NOMO-1 (cell line): Measurements from ENCODE around the gene MRTFA.
"Not testable (repeated sequence)": the region's sequence is repeated elsewhere in the genome, so short reads cannot be mapped to it uniquely, and the experiment has no call there.

ENCODE experiments used
- DNase-seq, 2 experiments: peaks; one replicate each; lab custom pipeline; 2025; ENCODE audit not compliant: unreplicated experiment in 2 of 2; lab: John Stamatoyannopoulos, UW

Gene MRTFA

DNA sequence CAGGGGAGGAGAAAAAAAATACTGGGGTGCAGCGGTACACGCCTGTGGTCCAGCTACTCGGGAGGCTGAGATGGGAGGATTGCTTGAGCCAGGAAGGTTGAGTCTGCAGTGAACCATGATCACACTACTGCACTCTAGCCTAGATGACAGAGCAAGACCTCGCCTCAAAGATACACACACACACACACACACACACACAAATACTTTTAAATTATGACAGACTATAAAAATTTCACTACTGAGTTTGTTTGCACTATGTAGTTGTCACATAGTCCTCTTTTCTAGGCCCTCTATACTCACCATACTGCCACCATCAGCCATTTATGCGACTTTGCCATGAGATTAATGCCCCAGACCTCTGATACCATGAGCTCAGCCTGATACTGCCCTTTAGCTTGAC, 109.6 kb downstream of the MRTFA start:
- no peak for DNase-seq

DNA sequence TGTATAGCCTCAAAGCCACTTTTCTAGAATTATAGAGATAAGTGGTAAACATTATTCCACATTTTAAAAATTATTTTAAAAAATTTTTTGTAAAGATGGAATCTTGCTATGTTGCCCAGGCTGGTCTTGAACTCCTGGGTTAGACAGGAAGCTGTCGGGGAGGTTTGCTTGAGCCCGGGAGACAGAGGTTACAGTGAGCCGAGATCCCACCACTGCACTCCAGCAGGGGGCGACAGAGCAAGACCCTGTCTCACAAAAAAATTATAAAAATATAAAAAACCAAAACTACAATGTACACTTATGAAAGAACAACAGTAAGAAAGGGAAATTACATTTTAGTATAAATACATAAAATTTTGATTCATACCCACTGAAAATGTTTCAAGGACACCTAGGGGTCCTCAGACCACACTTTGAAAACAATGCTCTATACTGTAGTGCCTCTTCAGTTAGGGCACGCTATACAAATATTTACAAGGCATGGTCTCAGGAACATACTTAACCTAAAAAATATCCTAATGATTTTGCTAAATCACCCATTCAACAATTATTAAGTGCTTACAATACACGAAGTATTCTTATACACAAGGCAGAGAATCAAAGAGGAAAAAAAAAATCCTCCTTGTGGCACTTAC, 111.2 kb downstream of the MRTFA start:
- peak; percentile 36 to 48 for DNase-seq

DNA sequence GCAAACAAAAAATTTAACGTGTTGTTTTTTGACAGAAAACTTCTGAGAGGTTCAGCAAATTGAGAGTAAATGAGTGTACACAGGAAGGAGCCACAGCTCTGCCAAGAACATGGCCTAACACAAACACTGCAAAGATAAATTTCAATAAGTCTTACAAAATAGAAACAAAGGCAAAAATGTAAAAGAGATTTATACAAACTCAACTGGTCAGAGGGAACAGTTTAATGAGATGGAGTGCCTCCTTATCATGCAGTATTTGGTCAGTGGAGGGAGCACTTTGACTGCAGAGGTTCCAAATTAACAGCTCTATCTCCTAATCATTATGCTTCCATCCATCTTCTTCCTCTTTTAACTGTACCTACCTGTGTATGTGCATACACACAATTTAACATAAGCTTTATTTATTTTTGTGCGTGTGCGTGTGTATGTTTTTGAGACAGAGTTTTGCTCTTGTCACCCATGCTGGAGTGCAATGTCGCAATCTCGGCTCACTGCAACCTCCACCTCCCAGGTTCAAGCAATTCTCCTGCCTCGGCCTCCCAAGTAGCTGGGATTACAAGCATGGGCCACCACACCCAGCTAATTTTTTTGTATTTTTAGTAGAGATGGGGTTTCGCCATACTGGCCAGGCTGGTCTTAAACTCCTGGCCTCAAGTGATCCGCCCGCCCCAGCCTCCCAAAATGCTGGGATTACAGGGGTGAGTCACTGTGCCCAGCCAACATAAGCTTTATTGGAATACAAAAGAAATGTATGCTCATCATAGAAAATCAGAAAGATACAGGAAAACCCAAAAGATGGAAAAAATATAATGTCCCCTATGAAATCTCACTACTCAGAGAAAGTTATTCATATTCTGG, 111.9 kb downstream of the MRTFA start:
- peak; percentile 6 to 53 for DNase-seq

DNA sequence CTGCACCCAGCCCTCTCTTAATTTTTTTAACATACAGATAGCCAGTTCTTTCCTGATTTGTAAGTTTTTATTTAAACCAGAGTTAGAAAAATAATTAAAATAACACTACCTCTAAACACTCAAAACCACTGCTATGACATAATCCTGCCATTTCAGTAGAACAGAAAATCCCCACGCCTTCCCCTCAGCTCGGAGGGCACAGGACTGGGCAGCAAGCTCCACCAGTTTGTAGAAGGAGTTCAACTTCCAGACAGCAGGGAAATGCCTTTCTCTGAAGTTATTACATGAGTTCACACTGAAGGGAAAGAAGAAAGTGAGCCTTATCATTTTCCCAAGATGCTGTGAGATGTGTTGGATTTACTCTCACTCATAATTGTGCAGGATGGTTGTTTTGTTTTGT, 114.4 kb downstream of the MRTFA start:
- DNase-seq: no peak

DNA sequence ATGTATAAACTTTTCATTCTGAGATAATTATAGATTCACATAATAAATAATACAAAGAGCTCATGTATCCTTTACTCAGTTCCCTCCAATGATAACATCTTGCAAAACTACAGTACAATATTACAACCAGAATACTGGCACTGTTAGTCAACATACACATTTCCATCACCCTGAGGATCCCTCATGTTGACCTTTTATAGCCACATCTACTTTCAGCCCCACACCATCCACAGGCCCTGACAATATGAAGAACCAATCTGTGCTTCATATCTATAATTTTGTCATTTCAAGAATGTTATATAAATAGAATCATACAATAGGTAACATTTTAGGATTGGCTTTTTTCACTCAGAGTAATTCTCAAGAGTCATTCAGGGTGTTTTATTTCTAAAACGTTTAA, 115.5 kb downstream of the MRTFA start:
- no peak for DNase-seq

DNA sequence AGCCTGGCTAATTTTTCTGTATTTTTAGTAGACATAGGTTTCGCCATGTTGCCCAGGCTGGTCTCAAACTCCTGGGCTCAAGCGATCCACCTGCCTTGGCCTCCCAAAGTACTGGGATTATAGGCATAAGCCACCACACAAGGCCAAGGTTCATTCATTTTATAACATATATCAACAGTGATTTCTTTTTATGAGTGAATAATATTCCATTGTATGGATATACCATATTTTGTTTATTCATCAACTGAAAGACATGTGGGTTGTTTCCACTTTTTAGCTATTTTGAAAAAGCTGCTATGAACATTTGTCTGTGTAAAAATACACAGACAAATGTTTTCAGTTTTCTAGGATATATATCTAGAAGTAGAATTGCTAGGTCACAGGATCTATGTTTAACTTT, 116.0 kb downstream of the MRTFA start:
- DNase-seq: no peak

DNA sequence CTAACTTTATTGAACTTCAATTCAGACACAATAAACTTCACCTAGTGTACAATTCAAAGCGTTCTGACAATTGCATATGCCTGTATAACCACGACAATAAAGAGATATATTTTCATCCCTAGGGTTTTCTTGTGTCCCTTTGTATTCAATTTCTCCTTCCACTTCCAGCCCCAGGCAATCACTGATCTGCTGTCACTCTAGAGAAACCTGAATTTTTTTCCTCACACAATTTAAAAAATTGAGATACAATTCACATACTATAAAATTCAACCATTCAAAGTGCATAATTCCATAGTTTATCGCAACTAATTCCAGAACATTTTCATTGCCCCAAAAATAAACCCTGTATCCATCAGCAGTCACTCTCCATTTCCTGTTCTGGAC, 116.6 kb downstream of the MRTFA start:
- DNase-seq: no peak

DNA sequence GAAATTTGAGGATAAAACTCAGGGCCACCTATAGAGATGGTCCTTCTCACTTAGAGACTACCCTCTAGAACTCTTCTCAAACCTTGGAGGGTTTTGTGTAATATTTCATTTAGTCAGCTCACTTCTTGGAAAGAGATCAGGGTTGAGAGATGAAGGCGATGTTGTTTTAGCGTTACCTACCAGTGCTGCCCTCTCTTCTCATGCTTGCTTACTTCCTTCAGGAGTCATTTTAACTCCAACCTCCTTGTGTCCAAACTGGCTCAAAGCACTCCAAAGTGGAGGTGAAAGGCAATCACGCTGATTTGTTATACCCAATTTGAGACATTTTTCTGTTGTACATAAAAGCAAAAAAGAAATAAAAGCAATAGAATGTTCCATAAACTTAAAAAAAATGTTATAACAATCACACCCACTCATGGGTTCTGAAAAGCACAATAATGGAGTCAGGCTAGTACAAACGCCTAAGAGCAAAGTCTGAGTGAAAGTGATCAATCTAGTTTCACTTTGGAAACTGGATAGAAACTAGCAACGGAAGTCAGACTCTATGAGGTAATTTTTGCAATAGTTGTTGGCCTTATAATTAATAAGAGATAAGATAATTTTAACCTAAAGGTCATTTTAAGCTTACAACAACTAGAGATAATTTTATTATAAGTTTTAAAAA, 117.1 kb downstream of the MRTFA start:
- peak in 1 of 2 experiments; percentile 51 for DNase-seq

DNA sequence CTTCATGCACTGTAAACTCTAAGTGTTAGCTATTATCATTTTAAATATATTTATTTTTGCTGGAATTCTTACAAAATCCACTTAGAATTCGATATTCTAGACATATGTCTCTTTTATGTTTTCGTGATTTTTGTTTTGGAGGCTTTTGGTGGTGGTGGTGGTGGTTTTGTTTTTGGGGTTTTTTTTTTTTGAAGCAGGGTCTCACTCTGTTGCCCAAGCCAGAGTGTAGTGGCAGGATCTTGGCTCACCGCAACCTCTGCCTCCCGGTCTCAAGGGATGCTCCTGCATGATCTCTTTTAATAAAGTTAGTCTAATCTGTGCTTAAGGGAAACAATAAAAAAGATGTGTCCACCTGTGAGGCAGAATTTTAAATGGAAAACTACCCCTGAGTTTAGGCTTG, 117.7 kb downstream of the MRTFA start:
- DNase-seq: no peak

DNA sequence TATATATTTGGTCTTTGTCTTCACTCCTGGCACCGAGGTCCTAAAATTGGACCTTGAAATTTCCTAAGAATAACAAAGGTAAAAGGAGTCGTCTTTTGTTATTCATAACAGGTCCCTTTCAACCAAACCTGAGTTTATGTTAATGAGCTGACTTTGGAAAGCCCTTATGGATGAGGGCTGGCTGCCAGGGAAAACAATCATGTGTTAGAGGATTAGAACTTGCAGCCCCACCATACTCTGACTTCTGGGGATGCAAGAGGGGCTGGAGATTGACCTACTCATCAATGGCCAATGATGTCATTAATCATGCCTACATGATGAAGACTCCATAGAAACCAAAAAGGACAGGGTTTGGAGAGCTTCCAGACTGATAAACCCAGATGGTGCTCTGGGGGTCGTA, 118.9 kb downstream of the MRTFA start:
- no peak for DNase-seq

DNA sequence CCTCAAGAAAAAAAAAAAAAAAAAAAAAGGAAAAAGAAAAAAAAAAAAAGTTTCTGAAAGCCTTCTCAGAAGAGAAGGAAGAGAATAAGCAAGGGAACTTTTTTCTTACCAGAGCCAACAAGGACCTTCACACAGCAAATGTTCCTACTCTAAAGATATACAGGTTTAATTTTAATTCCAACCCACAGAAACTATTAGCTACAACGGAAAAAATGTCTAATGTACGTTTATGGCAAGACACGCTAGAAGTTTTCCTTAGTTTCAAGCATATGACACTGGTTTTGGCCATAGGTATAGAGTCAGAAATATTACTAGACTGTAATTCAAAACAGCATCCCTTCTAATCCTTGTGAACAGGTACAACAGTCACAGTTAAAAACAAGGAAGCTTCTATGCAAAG, 120.1 kb downstream of the MRTFA start:
- DNase-seq: no peak

DNA sequence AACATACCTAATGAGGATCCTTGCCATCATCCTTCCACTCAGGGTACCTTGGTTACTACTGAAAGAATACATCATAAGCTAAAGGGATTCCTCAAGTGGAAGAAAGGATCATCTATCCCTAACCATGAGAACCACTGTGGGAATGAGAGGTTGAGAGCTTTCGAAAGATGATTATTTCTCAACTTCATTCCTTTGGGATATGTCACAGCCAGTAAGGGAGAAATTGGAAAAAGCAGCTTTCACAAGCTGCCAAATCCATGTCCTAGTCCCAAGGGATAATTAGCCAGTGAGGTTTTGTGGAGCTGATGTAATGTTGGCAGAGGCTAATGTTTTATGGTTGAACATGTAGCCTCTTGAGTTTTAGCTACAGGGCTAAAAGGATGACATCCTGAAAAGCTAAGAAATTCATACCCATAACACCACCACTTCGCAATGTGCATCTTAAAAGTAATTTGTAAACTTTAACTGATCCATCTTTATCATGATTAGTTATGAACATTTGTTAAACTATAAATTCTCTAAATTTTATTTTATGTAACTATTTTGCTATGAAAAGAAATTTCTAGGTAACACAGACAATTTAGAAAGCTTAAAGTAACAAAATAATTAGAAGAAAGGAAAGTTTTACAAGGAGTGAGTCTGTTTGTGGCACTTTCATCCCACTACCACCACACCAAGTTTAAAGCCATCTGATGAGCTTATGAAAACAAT, 123.9 kb downstream of the MRTFA start:
- DNase-seq: no peak

DNA sequence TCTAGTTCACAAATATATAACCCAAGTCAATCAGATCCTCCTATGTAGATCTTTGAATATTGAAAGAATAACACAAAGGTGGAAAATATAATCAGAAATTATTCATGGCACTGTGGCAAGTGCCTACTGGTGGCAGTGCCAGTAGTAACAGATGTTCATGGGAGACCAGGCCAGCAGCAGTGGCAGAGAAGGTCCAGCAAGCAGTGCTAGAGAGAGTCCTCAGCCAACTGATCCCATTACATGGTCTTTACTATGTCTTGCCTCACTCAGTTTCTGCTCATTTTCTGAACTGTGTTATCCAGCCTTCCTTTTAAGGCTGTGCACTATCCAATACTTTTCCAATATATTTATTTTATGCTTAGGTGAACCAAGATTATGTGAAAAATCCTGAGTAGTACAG, 124.9 kb downstream of the MRTFA start:
- no peak for DNase-seq

DNA sequence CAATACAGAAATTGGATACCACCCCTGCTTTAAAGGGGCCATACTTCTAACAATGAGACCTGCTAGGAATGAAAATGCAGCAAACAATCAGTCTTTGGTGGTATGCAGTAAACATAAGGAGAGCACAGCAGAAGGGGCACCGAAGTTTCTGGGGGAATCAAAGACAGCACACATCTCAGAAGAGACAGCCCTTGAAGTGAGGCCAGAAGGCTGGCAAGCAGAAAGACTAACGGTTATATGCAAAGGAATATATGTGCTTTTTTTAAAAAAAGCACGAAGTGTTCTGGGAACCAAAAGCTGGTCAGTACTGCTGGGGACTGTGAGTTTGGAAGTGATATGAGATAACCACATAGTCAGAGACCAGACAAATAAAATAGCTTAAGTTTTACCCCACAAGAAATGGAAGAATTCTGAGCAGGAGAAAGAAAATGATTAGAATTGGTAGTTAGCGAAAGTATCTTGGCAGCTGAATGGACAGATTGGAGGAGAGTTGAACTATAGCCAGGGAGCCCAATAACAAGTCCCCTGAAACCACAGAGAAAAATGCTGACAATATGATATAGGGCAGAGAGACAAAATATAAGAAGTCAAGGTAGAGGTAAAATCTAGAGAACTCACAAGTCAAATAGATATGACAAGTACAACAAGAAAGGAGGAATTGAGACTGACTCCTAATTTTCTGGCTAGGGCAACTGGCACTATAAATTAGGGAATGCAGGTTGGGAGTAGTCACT, 125.7 kb downstream of the MRTFA start:
- no peak for DNase-seq

DNA sequence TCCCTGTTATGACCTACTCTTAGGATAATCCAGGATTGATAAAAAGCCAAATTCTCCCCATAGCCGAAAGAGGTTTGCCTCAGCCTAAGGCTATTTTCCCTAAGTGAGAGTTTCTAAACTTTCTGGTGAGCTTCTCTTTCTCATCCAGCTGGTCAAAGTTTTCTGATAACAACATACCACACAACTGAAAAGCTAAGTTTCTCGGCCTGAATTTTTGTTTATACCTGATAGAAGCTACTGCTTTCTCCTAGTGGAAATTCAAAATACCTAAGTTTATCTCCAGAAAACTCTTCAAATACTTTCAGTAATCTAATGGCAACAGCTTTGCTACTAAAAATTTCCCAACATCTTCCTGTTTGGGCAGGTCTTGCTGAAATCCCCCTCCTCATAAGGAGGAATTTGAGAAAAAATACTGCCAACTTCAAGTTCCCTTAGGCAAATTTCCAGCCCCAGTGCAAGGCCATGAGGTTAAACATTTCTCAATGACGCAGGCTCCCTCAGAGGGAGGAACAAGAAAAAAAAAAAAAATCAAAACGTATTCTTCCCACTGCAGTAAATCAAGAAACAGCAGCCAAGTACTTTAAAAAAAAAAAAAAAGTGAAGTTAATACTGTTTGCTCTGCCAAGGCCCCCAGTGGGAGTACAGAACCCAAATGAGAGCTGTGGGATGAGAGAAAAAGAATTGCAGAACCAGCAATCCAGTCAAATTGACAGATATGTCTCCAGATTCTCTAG, 127.0 kb downstream of the MRTFA start:
- peak; percentile 52 to 70 for DNase-seq

DNA sequence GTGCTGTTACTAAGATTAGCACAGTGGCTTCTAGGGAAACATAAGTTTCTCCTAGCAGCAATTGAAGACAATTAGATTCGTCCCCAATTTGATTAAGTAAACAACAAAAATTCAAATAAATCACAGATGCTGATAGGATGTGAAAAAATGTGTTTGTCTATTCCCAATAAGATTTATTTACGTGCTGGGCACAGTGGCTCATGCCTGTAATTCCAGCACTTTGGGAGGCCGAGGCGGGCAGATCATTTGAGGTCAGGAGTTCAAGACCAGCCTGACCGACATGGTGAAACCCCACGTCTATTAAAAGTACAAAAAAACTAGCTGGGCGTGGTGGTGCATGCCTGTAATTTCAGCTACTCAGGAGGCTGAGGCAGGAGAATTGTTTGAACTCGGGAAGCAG, 128.5 kb downstream of the MRTFA start:
- DNase-seq: not testable (repeated sequence)

DNA sequence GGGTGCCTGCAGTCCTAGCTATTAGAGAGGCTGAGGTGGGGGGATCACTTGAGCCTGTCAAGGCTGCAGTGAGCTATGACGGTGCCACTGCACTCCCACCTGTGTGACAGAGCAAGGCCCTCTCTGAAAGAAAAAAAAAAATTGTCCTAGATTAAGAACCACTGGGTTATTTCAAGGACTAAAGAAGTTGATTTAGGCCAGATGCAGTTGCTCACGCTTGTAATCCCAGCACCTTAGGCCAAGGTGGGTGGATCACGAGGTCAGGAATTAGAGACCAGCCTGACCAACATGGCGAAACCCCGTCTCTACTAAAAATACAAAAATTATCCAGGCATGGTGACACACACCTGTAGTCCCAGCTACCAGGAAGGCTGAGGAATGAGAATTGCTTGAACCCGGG, 129.0 kb downstream of the MRTFA start:
- DNase-seq: no peak

DNA sequence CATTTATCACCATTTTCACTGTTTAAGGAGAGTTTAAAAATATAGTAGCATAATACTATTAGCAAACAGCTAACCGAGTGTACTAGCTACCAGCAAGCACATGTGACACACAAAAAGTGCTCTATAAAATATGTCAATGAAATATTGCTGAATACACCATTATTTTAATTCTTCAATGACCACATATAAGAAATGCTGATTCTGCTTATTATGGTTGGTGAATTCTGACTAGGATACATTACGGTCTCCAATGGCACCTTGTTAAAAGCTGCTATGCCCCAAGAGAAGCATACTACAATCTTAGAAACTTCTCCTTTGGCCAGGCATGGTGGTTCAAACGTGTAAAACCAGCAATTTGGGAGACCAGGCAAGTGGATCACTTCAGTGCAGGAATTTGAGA, 129.8 kb downstream of the MRTFA start:
- no peak for DNase-seq

DNA sequence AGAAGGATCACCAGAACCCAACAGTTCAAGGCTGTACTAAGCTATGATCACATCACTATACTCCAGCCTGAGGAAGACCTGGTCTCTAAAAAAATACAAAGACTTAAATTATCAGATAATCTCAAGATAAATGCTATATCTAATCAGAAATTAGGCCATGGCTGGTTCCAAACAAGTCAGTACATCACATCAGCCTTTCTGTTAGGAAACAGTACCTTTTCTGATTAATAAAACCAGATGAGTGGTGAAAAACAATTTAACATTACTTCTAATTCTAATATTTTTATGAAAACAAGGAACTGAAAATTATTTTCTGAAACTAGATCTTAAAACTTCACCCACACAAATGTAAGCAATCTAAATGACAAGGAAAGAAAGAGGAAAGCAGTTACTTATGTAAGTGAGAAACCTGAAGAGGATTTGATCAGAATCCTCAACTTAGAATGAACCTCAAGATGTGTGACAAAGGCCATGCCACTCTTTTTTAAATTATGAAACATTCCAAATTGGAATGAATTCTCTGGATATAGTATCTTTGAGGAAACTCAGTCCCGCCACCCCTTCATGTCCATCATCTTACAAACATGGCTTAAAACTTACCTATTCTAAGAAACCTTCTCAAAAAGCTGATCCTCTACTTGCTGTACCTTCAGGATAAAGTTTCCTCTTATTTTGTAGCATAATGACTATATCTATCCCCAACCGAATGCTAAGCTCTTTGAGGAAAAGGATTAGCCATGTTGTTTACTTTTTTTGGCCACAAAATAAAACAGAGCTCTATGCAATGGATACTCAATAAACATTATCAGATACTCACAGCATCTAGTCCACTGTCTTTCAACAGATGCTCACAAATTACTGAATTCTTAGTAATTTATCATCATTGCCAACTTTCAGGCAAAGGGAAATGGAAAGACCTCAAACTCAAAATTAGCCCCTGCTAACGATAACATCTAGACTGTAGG, 132.0 kb downstream of the MRTFA start:
- DNase-seq: no peak
